Sigmoid colon (tissue), 4 donors: ENCODE data around the gene KLHL29.

ENCODE experiments used
- EP300 ChIP-seq, 4 donors: sonication (generic); formaldehyde crosslinking; IDR thresholded peaks; one replicate each; pipeline ENCODE4 v1.6.1; 2017; ENCODE audit warnings: antibody characterized with exemption in 4 of 4
- POLR2A ChIP-seq, 2 donors: fragments of 450-650 bp; IDR thresholded peaks; one replicate each; pipeline ENCODE4 v1.6.1; 2016; ENCODE audit warnings: antibody characterized with exemption in 2 of 2, mild to moderate bottlenecking in 2 of 2, moderate library complexity in 2 of 2
- POLR2AphosphoS5 ChIP-seq, 4 donors: sonication (generic); formaldehyde crosslinking; IDR thresholded peaks; one replicate each; pipeline ENCODE4 v1.6.1; 2017; ENCODE audit warnings: antibody characterized with exemption in 4 of 4
- TF ChIP-seq, protein P1 (sequence below), 4 experiments: fragments of 450-650 bp in 3 of 4; fragments of 200-600 bp in 1 of 4; IDR thresholded peaks; one replicate each; pipeline ENCODE4 v1.5.1; 2016 to 2019; ENCODE audit warnings: antibody characterized with exemption in 4 of 4, mild to moderate bottlenecking in 3 of 4, moderate library complexity in 2 of 4

DNA sequence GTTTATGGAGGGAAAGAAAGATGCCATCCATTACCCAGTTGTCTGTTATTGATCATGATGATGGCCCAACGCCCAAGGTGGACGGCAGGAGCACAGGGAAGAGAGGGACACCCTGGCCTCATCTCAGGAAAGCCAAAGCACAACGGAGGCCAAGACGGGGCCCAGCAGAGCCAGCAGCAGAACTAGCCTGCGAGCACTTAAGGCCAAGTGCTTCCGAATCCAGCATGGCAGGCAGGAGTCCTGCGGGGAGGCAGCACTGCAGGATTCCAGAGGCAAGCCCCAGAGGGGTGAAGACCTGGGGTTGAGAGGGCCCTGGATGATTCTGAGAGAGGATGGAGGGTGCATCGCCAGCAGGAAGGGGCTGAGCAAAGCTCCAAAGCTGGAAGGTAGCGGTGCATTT lies 28.3 kb upstream of the KLHL29 start:
- TF ChIP-seq, protein P1, sequence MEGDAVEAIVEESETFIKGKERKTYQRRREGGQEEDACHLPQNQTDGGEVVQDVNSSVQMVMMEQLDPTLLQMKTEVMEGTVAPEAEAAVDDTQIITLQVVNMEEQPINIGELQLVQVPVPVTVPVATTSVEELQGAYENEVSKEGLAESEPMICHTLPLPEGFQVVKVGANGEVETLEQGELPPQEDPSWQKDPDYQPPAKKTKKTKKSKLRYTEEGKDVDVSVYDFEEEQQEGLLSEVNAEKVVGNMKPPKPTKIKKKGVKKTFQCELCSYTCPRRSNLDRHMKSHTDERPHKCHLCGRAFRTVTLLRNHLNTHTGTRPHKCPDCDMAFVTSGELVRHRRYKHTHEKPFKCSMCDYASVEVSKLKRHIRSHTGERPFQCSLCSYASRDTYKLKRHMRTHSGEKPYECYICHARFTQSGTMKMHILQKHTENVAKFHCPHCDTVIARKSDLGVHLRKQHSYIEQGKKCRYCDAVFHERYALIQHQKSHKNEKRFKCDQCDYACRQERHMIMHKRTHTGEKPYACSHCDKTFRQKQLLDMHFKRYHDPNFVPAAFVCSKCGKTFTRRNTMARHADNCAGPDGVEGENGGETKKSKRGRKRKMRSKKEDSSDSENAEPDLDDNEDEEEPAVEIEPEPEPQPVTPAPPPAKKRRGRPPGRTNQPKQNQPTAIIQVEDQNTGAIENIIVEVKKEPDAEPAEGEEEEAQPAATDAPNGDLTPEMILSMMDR (IDR thresholded peaks at IDR 0.05), result no peak
- TF ChIP-seq EP300 (IDR thresholded peaks at IDR 0.05), result no peak
- TF ChIP-seq POLR2AphosphoS5 (IDR thresholded peaks at IDR 0.05), result no peak
- no peak for TF ChIP-seq POLR2A (IDR thresholded peaks at IDR 0.05)
